Stimulated activated CD4-positive, alpha-beta T cell treated with anti-CD3 and anti-CD28 coated beads, Interleukin-4, amount 100 ng/mL, for 4 hours (primary cell): ENCODE data around the gene IGFL3.
"Not testable (repeated sequence)": the region's sequence is repeated elsewhere in the genome, so short reads cannot be mapped to it uniquely, and the experiment has no call there.

Experiments
- DNase-seq, 2 experiments: peaks; one replicate each; pipeline ENCODE4 v3.0.0-alpha.2; 2020

IGFL3 gene

DNA sequence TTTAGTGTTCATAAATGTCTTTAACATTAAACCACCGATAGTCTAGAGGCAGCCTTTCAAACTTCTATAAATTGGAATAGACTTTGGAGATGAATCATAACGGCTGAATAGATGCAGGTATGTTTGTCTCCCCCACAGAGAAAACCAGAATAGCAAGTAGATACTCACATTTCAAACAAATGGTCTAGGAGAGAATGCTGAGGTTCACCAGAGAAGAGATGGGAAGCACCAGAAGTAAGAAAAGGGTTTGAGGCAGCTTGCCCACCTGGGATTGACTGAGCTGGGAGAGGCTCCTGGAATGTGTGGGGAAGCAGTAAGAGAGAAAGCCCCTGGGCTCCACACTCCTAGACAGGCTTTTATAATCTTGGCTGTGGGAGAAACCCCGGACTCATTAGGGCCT lies 6.4 kb downstream of the IGFL3 start:
- no peak for DNase-seq

DNA sequence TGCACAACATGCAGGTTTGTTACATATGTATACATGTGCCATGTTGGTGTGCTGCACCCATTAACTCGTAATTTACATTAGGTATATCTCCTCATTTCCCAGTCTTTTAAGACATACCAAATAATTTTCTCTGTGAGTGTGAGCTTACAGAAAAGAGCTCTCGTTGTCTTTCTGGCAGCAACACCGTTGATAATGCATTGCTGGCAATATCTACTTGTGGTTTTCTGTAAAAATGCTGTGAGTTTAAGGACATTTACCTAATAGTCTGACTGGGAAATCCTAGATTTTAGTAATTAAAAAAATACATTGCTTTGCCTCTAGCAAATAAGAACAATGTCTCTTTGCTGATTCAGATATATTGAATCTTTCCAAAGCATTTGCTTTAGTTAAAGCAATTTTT lies 8.4 kb downstream of the IGFL3 start:
- DNase-seq: no peak

- DNase-seq: peak; percentile 12 to 23
Observed at GRCh38 chr19:46115396-46116106, 8.9 kb downstream of the IGFL3 start.

DNA sequence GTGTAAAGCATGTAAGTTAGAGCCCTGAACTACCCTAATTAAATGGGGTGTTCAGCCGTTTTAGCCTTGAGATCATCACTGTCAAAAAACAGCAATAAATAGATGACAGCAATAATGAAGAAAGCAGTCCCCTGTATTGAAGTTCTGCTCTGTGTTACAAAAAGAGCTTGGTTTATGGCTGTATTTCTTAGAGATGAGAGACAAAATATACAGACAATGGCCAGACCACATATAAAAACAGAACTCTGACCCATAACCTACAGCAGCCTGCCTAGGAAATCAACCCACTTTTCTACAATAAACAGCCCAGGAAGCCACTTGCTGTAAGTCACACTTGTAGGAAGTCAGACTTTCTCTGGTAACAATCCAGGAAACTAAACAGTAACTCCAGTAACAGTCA lies 10.8 kb downstream of the IGFL3 start:
- no peak for DNase-seq

DNA sequence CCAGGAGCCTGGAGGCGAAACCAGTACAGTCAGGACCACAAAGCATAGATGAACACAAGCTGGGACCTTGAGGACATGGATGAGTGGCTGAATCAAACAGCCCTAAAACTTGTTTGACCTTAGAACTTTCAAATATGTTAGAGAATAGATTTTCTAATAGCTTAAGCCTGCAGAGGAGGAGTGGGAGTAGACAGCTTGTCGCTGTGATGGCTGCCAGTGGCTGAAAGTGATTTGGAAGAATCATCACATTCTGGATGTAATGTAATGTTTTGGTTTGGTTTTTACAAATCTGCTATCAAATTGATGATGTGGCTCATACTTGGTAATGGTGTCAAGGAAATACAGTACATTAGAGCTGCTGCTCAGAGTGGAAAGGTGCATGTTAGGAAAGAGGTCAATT lies 12.0 kb downstream of the IGFL3 start:
- no peak for DNase-seq

DNA sequence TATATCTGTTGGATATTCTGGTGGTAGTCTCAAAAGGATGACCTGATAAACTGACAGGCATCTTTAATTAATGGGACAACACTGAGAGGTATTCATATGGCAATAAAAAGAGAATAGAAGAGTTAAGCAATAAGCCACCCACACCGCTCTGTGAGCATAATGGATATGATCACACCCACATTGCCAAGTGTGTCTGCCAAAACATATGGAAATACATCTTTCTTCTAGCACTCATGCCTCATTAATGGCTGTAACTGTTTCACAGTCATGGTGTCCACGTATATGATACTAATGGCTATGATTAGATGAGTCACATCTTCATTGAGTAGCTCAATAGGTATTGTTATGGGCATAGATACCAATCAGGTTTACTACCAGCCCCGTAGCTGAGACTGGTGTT lies 13.1 kb downstream of the IGFL3 start:
- no peak for DNase-seq

DNA sequence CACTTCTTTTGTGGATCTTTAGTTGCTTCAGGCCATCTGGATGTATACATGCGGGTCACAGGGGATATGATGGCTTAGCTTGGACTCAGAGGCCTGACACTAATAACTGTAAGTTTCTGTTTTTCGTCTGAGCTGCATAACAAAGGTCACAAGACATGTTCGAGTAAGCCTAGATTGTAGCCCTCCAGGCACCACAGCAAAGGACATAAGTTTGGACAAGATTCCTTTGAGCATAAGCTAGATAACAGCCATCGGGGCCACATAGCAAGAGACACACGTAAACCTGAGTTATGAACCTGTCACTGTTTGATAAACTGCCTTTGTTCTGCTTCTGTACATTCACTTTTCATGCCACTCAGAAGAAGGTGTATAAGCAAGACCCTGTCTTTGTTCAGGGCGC lies 14.6 kb downstream of the IGFL3 start:
- no peak for DNase-seq

GRCh38 chr19:46107371-46107770 lies 17.1 kb downstream of the IGFL3 start:
- no peak for DNase-seq

- not testable (repeated sequence) for DNase-seq
Observed at GRCh38 chr19:46102333-46102732, 22.2 kb downstream of the IGFL3 start.

- DNase-seq: no peak
Observed at GRCh38 chr19:46101293-46101692, 23.2 kb downstream of the IGFL3 start.

DNA sequence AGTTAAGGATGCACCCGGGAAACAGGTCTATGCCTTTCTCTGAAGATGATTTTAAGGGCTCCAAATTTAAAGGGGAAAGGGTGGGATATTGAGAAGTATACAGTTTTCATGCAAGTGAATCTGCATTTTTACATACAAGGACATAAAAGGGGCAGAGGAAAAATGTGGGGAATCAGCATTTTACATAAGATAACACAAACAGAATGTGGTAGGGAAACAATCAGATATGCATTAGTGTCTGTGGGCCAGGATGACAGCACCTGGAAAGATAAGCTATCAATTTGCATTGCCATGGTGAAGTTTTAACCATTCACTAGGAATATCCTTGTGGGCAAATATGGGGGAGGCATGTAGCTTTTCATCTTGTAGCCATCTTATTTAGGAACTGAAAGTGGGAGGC lies 24.1 kb downstream of the IGFL3 start:
- DNase-seq: no peak

DNA sequence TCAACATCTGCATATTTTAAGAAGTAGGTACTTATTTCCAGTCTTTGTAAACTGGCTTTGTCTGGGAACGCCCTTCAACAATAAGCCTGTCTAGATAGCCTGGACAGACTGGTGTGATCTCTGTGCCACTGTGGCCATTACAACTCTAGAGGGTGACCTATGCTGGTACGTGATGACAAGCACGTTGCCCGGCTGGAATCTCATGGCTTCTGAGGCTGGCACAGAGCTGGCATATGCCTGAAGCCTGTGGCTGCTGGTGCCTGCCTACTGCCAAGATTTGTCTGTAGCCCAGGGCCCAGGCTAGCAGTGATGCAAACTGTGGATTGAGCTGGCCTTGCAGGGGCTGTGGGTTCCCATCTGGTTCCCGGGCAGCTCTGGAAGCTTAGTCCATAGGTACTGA lies 34.0 kb downstream of the IGFL3 start:
- DNase-seq: no peak

DNA sequence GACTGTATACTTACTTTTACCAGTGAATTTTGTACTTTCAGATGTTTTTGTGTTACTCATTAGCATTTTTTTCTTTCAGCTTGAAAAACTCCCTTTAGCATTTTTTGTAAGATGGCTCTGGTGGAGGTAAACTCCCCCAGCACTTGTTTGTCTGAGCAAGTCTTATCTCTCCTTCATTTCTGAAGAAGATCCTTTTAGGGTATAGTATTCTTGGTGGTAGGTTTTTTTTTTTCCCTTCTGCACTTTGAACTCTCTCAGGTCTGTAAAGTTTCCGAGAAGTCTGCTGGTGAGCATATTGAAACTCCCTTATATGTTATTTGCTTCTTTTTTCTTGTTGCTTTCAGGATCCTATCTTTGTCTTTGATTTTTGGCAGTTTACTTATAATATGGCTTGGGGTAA lies 35.1 kb downstream of the IGFL3 start:
- no peak for DNase-seq

DNA sequence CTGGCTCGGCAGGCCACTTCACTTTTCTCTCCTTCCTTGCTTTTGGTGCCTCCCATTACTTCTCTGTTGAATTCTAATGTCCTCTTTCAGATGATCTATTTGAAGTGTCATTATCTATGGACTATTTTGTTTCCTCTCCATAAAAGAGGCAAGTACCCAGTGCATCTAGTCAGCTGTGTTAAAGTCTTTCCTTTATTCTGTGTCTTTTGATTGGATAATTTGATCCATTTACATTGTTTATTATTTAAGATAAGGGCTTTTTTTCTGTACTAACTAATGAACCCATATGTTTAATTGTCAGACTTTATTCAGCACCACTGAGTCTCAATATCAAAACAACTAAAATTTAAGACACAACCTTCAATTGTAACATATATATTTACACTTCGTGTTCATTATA lies 36.4 kb downstream of the IGFL3 start:
- DNase-seq: no peak

DNA sequence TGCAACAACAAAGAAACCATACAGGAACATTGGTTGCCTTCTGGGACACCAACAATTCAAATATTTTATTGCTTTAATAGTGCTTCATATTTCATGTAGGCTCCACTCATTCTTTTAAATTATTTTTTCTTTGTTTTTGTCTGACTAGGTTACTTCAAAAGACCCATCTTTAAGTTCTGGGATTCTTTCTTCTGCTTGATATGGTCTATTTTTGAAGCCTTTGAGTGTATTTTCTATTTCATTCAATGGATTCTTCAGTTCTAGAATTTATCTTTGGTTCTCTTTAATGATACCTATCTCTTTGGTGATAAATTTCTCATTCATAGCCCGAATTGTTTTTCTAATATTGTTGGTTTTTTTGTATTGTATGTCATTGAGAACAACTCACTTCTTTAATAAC lies 38.6 kb downstream of the IGFL3 start:
- DNase-seq: no peak

- no peak for DNase-seq
Observed at GRCh38 chr19:46082728-46083050, 41.8 kb downstream of the IGFL3 start.

DNA sequence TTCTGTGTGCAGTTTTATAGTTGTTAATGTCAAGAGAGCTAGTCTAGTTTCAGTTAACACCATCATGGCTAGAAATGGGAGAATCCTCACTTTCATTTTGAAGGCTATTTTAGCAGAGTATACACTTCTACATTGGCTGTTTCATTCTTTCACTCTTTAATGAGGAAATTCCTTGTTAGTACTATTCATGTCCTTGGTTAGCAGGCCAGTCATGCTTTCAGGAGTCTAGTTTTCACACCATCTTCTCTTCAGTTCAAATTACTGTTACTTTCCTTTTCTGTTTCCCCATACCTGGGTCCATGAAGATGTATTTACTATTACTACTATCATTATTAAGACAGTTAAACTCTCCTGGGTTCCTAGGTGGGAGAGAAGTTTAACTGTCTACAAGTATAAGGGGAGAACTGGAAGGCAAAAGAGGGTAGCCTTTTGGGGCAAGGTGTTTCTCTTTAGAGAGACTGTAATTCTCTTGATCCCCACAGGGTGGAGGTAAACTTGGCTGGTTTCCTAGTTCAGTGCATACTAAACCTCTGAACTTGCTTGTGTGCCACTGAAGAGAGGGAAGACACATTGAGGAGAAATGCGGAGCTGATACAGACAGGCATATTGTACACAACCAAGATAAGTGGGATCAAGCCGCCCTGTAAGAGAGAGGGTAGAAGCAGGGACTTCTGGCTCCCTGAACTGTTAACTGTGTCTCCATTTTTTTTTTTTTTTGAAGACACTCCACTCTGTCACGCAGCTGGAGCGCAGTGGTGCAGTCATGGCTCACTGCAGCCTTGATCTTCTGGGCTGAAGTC lies 42.4 kb downstream of the IGFL3 start:
- DNase-seq: no peak

GRCh38 chr19:46080561-46080960 lies 43.9 kb downstream of the IGFL3 start:
- no peak for DNase-seq

DNA sequence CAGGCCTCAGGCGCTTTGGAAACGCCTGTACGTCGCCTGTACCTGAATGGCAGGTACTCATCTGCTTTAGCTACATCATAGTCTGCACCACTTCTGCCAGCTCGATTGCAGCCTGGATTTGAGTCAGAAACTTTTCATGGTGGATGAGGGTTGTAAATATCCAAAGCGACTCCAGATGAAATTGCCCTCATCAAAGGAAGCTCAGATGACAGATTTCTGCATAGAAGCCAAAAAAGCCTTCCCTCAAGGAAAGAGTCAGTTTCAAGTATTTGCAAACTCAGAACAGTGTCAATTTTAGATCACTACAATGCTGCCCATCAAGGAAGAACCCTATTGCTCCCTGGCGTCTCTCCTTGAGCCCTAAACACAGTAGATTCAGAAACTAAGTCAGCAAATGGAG lies 44.9 kb downstream of the IGFL3 start:
- no peak for DNase-seq

DNA sequence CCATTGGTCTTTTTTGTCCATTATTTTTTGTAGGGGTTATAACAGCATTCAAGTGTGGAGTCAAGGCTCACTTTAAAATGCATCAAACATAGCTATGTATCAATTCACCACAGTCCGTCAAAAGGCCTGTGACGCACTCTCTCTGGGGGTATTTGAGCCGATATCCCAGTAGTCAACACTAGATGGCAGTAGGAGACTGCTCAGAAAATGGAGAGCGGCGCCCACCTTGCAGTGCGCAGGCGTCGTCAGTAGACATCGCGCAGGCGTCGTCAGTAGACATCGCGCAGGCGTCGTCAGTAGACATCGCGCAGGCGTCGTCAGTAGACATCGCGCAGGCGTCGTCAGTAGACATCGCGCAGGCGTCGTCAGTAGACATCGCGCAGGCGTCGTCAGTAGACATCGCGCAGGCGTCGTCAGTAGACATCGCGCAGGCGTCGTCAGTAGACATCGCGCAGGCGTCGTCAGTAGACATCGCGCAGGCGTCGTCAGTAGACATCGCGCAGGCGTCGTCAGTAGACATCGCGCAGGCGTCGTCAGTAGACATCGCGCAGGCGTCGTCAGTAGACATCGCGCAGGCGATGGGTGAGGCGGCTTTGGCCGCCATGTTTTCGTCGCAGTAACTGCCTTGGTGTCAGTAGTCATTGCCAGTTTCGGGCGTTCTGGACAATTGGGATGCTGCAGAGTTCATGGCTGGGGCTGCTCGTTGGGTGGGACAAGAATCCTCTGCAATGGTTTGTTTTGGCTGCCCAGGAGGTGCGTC lies 45.7 kb downstream of the IGFL3 start:
- DNase-seq: not testable (repeated sequence)

DNA sequence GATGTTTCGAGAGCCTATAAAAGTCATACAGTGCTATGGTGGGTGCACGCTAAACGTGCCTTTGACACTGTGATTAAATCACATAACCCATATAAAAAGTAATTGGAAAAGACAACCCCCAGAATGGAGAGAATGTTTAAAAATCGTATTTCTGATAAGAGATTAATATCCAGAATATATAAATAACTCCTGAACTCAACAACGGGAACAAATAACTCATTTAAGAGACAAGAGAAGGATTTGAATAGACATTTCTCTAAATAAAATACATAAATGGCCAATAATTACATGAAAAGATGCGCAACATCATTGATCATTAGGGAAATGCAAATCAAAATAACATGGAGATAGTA lies 46.7 kb downstream of the IGFL3 start:
- DNase-seq: no peak

DNA sequence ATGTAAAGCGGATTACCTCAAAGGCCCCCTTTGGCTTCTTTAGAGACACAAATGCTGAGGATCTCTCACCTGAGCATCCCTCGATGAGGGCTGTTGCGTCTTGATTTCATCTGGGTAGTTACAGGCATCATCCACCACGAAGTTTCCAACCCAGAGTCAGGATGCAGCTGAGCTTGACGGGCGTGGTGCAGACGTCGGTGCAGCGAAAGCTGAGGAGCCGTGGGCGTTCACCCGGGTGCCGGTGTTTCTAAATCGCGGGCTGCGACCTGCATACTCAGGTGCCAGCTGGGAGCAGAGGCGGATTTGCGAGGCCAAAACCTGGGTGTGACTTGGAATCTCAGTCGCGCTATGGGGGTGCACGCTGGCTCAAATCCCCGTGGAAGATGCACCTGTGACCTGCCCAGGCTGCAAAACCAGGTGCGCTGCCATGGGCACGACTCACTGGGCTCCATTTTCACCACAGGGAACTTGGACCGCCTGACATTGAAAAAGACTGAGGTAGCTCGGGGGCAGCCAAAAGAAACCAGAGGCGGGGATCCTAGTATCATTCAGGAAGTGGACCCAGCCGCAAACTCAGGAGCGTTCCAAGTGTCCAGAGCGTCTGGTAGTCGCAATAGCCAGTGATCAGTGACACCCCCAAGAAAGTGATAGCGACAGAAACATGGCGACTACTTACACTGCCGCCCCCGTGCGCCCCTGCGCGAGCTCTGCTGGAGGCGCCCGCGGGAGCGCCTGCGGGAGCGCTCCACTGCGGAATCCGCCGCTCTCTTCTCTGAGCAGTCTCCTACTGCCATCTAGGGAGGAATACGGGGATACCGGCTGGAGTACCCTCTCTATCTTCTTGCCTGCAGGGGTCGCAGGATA lies 47.3 kb downstream of the IGFL3 start:
- DNase-seq: peak; percentile 7 to 12
